ENCODE results near the gene FAM241A. TPM values are rescaled to one million over a fixed set of nuclear protein-coding genes. Genes with fewer than 3 reads are reported as not detected.

FAM241A gene
- total RNA-seq (2022; extraction: Qiagen RNA extraction), result 0.88 to 1.1 TPM (median 1.0 TPM) in 5 replicates

DNA sequence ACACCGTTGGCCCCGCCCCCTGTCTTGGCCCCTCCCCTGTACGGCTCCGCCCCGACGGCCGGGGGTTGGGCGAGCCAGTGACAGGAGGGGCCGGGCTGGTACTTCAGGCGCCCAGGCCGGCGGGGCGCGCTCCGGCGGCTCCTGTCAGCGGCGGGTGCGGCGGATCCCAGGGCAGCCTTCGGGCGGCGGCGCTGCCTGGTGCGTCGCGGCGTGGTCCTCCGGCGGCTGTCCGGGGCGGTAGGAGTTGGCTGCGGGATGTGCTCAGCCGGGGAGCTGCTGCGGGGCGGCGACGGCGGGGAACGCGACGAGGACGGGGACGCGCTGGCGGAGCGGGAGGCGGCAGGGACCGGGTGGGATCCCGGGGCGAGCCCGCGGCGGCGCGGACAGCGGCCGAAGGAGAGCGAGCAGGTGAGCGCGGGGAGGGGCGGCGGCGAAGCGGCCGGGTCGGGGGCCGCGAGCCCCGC is at the start of gene FAM241A:
TSS of gene FAM241A (plus strand) at position 129 of the 464 bp plus-strand sequence. CDS start at position 256, 127 bp downstream.

GRCh38 chr4:112231779-112232713 is 86.8 kb downstream of the FAM241A start, which contains the start of gene AP1AR:
Gene AP1AR (plus strand): TSS chr4:112231787. CDS start chr4:112232092, 305 bp downstream.

Other genes with a start within 250 kb of the FAM241A start
- gene AP1AR, start 86.3 kb downstream of the FAM241A start, total RNA-seq (2022; extraction: Qiagen RNA extraction), result 10.7 to 14.3 TPM (median 12.9 TPM) in 5 replicates
- gene TIFA, start 140.4 kb downstream of the FAM241A start, total RNA-seq (2022; extraction: Qiagen RNA extraction), result 3.8 to 5.4 TPM (median 5.3 TPM) in 5 replicates
- gene ALPK1, start 151.9 kb downstream of the FAM241A start, total RNA-seq (2022; extraction: Qiagen RNA extraction), result 1.7 to 2.5 TPM (median 2.3 TPM) in 5 replicates